A549 (cell line): Measurements from ENCODE around the gene ASIC2. TPM values are rescaled to one million over a fixed set of nuclear protein-coding genes. Genes with fewer than 3 reads are reported as not detected.

Experiments
- ATAC-seq, 2 experiments: fragments of 200-7000 bp in 1 of 2; fragments of >200 bp in 1 of 2; cut with Nextera tagmentation in 1 of 2; cut with Tn5 transposase in 1 of 2; 3 replicates each; pipeline versions ENCODE4 v1.8.0 to v1.9.1; 2018 to 2020; ENCODE audit warnings: mild to moderate bottlenecking in 1 of 2, moderate library complexity in 1 of 2
- CTCF ChIA-PET: fragments of 300-600 bp; sonication (Branson Sonifier 250); formaldehyde crosslinking; extraction: SDS; loops from one replicate; lab custom pipeline; 2021; ENCODE audit warnings: antibody characterized with exemption, inconsistent platforms; lab: Yijun Ruan, JAX
- POLR2A ChIA-PET: fragments of 350-600 bp; formaldehyde crosslinking; extraction: SDS; loops from one replicate; lab custom pipeline; 2021; ENCODE audit warnings: antibody characterized with exemption, inconsistent platforms; lab: Yijun Ruan, JAX
- DNase-seq, 2 experiments: peaks; one replicate each; pipeline versions ENCODE4 v3.0.0 to v3.0.0-alpha.2; 2011 to 2016; ENCODE audit warnings: low read depth in 1 of 2, low spot score in 1 of 2
- FAIRE-seq: peaks from 2 replicates; lab custom pipeline; 2011; peaks lifted over from hg19 to GRCh38; lab: Jason Lieb, UNC
- H3K27ac ChIP-seq, 2 experiments: fragments of >200 bp; sonication (Bioruptor Twin); formaldehyde crosslinking; 3 replicates each; pipeline ENCODE4 v1.5.1; 2016 to 2017
- H3K4me1 ChIP-seq: fragments of >200 bp; sonication (Bioruptor Twin); formaldehyde crosslinking; 3 replicates; pipeline ENCODE4 v1.6.1; 2016
- H3K4me2 ChIP-seq: fragments of >200 bp; sonication (Bioruptor Twin); formaldehyde crosslinking; 3 replicates; pipeline ENCODE4 v1.6.1; 2016
- H3K4me3 ChIP-seq: fragments of >200 bp; sonication (Bioruptor Twin); formaldehyde crosslinking; 3 replicates; pipeline ENCODE4 v1.5.1; 2016
- H3K9me3 ChIP-seq: fragments of >200 bp; sonication (Bioruptor Twin); formaldehyde crosslinking; 3 replicates; pipeline ENCODE4 v1.6.1; 2016
- BCL3 ChIP-seq: fragments of >200 bp; sonication (Bioruptor Twin); formaldehyde crosslinking; IDR thresholded peaks from 3 replicates; pipeline ENCODE4 v1.6.1; 2016
- CBX8 ChIP-seq: fragments of 200-600 bp; sonication (generic); IDR thresholded peaks from 2 replicates; pipeline ENCODE4 v1.6.1; 2016
- EHF ChIP-seq: fragments of 250-450 bp; sonication (Bioruptor Pico); IDR thresholded peaks from 2 replicates; pipeline ENCODE4 v1.5.0; 2020; ENCODE audit warnings: mild to moderate bottlenecking
- ELK1 ChIP-seq: fragments of 150-350 bp; IDR thresholded peaks from 2 replicates; pipeline ENCODE4 v1.6.1; 2014; ENCODE audit warnings: low read depth, mild to moderate bottlenecking, low read length
- HMGXB4 ChIP-seq: fragments of 250-450 bp; sonication (Bioruptor Pico); IDR thresholded peaks from 2 replicates; pipeline ENCODE4 v1.5.0; 2021; ENCODE audit warnings: mild to moderate bottlenecking, moderate library complexity, borderline replicate concordance
- HOXB5 ChIP-seq: fragments of 250-450 bp; sonication (Bioruptor Pico); IDR thresholded peaks from 2 replicates; pipeline ENCODE4 v1.5.0; 2020; ENCODE audit warnings: mild to moderate bottlenecking, moderate library complexity
- KDM5A ChIP-seq: fragments of 200-600 bp; sonication (generic); IDR thresholded peaks from 2 replicates; pipeline ENCODE4 v1.6.1; 2016; ENCODE audit warnings: antibody characterized with exemption, mild to moderate bottlenecking
- MAFK ChIP-seq: fragments of 450-650 bp; IDR thresholded peaks from 2 replicates; pipeline ENCODE4 v1.6.1; 2014; ENCODE audit not compliant: partially characterized antibody
- NPAS2 ChIP-seq: fragments of 250-450 bp; sonication (Bioruptor Pico); IDR thresholded peaks from 2 replicates; pipeline ENCODE4 v1.8.0; 2022; ENCODE audit warnings: mild to moderate bottlenecking, moderate library complexity, borderline replicate concordance
- NR3C1 ChIP-seq: fragments of >200 bp; sonication (Bioruptor Twin); formaldehyde crosslinking; IDR thresholded peaks from 3 replicates; pipeline ENCODE4 v1.6.1; 2017
- PBX3 ChIP-seq: IDR thresholded peaks from 2 replicates; pipeline ENCODE4 v1.6.1; 2012
- RARB ChIP-seq: fragments of 250-450 bp; sonication (Bioruptor Pico); IDR thresholded peaks from 2 replicates; pipeline ENCODE4 v1.8.0; 2021; ENCODE audit warnings: mild to moderate bottlenecking, moderate library complexity
- RFX5 ChIP-seq: fragments of 450-650 bp; IDR thresholded peaks from 2 replicates; pipeline ENCODE4 v1.7.1; 2014; ENCODE audit warnings: antibody characterized with exemption, mild to moderate bottlenecking, moderate library complexity
- SREBF2 ChIP-seq: fragments of 450-650 bp; IDR thresholded peaks from 2 replicates; pipeline ENCODE4 v1.6.1; 2014; ENCODE audit warnings: mild to moderate bottlenecking, moderate library complexity
- TFCP2L1 ChIP-seq: fragments of 250-450 bp; sonication (Bioruptor Pico); IDR thresholded peaks from 2 replicates; pipeline ENCODE4 v1.5.0; 2021; ENCODE audit warnings: mild to moderate bottlenecking
- TP53 ChIP-seq: fragments of 250-450 bp; sonication (Bioruptor Pico); IDR thresholded peaks from 2 replicates; pipeline ENCODE4 v1.5.0; 2021; ENCODE audit warnings: mild to moderate bottlenecking, moderate library complexity
- USF2 ChIP-seq: fragments of 450-650 bp; IDR thresholded peaks from 2 replicates; pipeline ENCODE4 v1.6.1; 2014; ENCODE audit warnings: antibody characterized with exemption
- ZC3H11A ChIP-seq: fragments of 450-650 bp; IDR thresholded peaks from 2 replicates; pipeline ENCODE4 v1.6.1; 2014; ENCODE audit warnings: antibody characterized with exemption, mild to moderate bottlenecking
- ZFP36 ChIP-seq: fragments of 450-650 bp; IDR thresholded peaks from 2 replicates; pipeline ENCODE4 v1.6.1; 2014; ENCODE audit warnings: borderline replicate concordance; ENCODE audit not compliant: partially characterized antibody
- WGBS: methylation state at CpG from one replicate; pipeline ENCODE4 v1.1.6; 2017; ENCODE audit errors: missing lambda C conversion rate; 5-methylcytosine and 5-hydroxymethylcytosine counted together
- polyA plus RNA-seq, 4 experiments: library from polyadenylated mRNA; depleted of rRNA in 3 of 4; stranded (reverse); fragments of >200 nt; fragmentation: RNase III in 1 of 4; extraction: RNeasy Plus Mini Kit Qiagen cat#74134 plus additional on column Dnase treatment in 1 of 4; gene quantifications; 2 replicates in 3 of 4; 3 replicates in 1 of 4; pipeline ENCODE4 v1.2.3, GENCODE V29; 2011 to 2017
- TF ChIP-seq, protein P1 (sequence below): fragments of >200 bp; sonication (Bioruptor Twin); formaldehyde crosslinking; IDR thresholded peaks from 3 replicates; pipeline ENCODE4 v1.5.1; 2016
- TF ChIP-seq, protein P2 (sequence below): fragments of 200-600 bp; sonication (generic); IDR thresholded peaks from 2 replicates; pipeline ENCODE4 v1.6.1; 2016; ENCODE audit warnings: antibody characterized with exemption, mild to moderate bottlenecking, moderate library complexity

The ASIC2 gene
- polyA plus RNA-seq, 2 of the 4 experiments (the other 2 are of a cell fraction): 1.5 to 1.9 TPM

GRCh38 chr17:33044771-33045170 lies 248.3 kb downstream of the ASIC2 start:
- H3K4me1 ChIP-seq: peaks cover under 1% of the 10 kb centered on the region; the same call in 1 of the 3 replicates
- ATAC-seq (no peak), FAIRE-seq (no peak), DNase-seq (no peak)
- no peak overlapping the region for H3K27ac ChIP-seq
- 34% methylated on average over 3 of the region's 3 CpGs for WGBS
- CTCF ChIA-PET: interaction anchor here (0.6 to 1.5 kb wide), 4 partner anchors 11 to 628 kb away, joined by 3 to 5 read pairs (median 3); no protein-coding TSS in a partner anchor
- H3K4me3 ChIP-seq: no peak overlapping the region
- POLR2A ChIA-PET: no interaction called here
- TF ChIP-seq CBX8: no peak
- TF ChIP-seq EHF (CRISPR knock-in tag): no peak
- TF ChIP-seq TP53 (CRISPR knock-in tag): no peak
- no peak for TF ChIP-seq RARB
- TF ChIP-seq, protein P1, sequence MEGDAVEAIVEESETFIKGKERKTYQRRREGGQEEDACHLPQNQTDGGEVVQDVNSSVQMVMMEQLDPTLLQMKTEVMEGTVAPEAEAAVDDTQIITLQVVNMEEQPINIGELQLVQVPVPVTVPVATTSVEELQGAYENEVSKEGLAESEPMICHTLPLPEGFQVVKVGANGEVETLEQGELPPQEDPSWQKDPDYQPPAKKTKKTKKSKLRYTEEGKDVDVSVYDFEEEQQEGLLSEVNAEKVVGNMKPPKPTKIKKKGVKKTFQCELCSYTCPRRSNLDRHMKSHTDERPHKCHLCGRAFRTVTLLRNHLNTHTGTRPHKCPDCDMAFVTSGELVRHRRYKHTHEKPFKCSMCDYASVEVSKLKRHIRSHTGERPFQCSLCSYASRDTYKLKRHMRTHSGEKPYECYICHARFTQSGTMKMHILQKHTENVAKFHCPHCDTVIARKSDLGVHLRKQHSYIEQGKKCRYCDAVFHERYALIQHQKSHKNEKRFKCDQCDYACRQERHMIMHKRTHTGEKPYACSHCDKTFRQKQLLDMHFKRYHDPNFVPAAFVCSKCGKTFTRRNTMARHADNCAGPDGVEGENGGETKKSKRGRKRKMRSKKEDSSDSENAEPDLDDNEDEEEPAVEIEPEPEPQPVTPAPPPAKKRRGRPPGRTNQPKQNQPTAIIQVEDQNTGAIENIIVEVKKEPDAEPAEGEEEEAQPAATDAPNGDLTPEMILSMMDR: no peak
- no peak for TF ChIP-seq HMGXB4 (CRISPR knock-in tag)
- no peaks in the 10 kb centered on the region for H3K9me3 ChIP-seq
- no peak overlapping the region for H3K4me2 ChIP-seq

GRCh38 chr17:33040461-33040860 lies 252.6 kb downstream of the ASIC2 start:
- no peak for TF ChIP-seq ZFP36
- TF ChIP-seq SREBF2: no peak
- TF ChIP-seq KDM5A: no peak
- TF ChIP-seq ELK1: no peak
- TF ChIP-seq RFX5: no peak
- TF ChIP-seq NR3C1: no peak
- TF ChIP-seq, protein P2, sequence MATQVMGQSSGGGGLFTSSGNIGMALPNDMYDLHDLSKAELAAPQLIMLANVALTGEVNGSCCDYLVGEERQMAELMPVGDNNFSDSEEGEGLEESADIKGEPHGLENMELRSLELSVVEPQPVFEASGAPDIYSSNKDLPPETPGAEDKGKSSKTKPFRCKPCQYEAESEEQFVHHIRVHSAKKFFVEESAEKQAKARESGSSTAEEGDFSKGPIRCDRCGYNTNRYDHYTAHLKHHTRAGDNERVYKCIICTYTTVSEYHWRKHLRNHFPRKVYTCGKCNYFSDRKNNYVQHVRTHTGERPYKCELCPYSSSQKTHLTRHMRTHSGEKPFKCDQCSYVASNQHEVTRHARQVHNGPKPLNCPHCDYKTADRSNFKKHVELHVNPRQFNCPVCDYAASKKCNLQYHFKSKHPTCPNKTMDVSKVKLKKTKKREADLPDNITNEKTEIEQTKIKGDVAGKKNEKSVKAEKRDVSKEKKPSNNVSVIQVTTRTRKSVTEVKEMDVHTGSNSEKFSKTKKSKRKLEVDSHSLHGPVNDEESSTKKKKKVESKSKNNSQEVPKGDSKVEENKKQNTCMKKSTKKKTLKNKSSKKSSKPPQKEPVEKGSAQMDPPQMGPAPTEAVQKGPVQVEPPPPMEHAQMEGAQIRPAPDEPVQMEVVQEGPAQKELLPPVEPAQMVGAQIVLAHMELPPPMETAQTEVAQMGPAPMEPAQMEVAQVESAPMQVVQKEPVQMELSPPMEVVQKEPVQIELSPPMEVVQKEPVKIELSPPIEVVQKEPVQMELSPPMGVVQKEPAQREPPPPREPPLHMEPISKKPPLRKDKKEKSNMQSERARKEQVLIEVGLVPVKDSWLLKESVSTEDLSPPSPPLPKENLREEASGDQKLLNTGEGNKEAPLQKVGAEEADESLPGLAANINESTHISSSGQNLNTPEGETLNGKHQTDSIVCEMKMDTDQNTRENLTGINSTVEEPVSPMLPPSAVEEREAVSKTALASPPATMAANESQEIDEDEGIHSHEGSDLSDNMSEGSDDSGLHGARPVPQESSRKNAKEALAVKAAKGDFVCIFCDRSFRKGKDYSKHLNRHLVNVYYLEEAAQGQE: no peak
- no peak for TF ChIP-seq USF2
- TF ChIP-seq ZC3H11A: no peak
- no peak for TF ChIP-seq PBX3
- no peak for TF ChIP-seq TFCP2L1 (CRISPR knock-in tag)
- TF ChIP-seq BCL3: no peak
- no peak for TF ChIP-seq MAFK
- no peak for TF ChIP-seq HOXB5 (CRISPR knock-in tag)
- TF ChIP-seq NPAS2: no peak
- WGBS: 46% methylated on average over 4 of the region's 4 CpGs
- Histone ChIP-seq H3K4me3 (no peak overlapping the region), H3K27ac (0 out of 6 replicates have a peak overlapping the region, but pooled peaks of 1 of the 2 experiments have one; percentile 4), H3K9me3 (peaks cover 5% of the 10 kb centered on the region; the same call in 1 of the 3 replicates), H3K4me1 (peaks cover 14% of the 10 kb centered on the region), H3K4me2 (no peak overlapping the region)
- FAIRE-seq (no peak), DNase-seq (no peak), ATAC-seq (no peak)
- CTCF ChIA-PET: interaction anchor here (0.9 kb wide), 1 partner anchor 9 kb away, joined by 5 read pairs; no protein-coding TSS in a partner anchor
- POLR2A ChIA-PET: no interaction called here
